ENCODE results near the gene LCNL1. TPM values are rescaled to one million over a fixed set of nuclear protein-coding genes. Genes with fewer than 3 reads are reported as not detected.

The LCNL1 gene
- total and polyA plus RNA-seq, 12 donors = 0.06 to 10.5 (median 0.78) TPM; not detected in 2

DNA sequence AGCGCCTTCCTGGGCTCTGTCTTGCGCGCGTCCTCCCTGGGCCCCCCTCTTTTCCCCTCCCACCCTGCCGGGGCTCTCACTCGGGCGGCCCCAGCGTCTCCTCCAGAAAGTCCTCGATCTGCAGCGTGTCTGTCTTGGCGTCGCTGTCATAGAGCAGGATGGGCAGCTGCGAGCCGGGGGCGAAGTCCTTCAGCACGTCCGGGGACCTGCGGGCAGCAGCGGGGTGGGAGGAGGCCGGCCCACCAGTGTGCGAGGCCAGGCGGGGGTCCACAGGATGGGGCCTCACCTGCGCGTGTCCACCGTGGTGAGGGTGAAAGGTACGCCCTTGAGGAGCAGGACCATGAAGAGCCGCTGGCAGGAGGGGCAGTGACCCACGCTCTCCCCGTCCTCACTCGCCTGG lies 12.6 kb downstream of the LCNL1 start:
- no peak overlapping the region for H3K4me3 ChIP-seq
- H3K9me3 ChIP-seq (replicated peaks in 1 of 3) = no peaks in the 10 kb centered on the region
- TF ChIP-seq POLR2A (IDR thresholded peaks at IDR 0.05) = no peak
- TF ChIP-seq, protein P1, sequence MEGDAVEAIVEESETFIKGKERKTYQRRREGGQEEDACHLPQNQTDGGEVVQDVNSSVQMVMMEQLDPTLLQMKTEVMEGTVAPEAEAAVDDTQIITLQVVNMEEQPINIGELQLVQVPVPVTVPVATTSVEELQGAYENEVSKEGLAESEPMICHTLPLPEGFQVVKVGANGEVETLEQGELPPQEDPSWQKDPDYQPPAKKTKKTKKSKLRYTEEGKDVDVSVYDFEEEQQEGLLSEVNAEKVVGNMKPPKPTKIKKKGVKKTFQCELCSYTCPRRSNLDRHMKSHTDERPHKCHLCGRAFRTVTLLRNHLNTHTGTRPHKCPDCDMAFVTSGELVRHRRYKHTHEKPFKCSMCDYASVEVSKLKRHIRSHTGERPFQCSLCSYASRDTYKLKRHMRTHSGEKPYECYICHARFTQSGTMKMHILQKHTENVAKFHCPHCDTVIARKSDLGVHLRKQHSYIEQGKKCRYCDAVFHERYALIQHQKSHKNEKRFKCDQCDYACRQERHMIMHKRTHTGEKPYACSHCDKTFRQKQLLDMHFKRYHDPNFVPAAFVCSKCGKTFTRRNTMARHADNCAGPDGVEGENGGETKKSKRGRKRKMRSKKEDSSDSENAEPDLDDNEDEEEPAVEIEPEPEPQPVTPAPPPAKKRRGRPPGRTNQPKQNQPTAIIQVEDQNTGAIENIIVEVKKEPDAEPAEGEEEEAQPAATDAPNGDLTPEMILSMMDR (IDR thresholded peaks at IDR 0.05) = no peak
- H3K27ac ChIP-seq = no peak overlapping the region
- no peaks in the 10 kb centered on the region for H3K27me3 ChIP-seq
- no peak for DNase-seq
- H3K36me3 ChIP-seq (replicated peaks in 1 of 2) = no peaks in the 10 kb centered on the region
- WGBS, 4 donors = 25 to 41% (median 39%) methylated on average over 2 to 30 of the region's 30 CpGs; no CpG with 5 or more reads in 1 of the 4 donors
- intact Hi-C loops (cut with DNase I) = no loop called here
- H3K4me1 ChIP-seq (replicated peaks in 1 of 2) = peaks cover 13 to 22% of the 10 kb centered on the region in 2 donors

DNA sequence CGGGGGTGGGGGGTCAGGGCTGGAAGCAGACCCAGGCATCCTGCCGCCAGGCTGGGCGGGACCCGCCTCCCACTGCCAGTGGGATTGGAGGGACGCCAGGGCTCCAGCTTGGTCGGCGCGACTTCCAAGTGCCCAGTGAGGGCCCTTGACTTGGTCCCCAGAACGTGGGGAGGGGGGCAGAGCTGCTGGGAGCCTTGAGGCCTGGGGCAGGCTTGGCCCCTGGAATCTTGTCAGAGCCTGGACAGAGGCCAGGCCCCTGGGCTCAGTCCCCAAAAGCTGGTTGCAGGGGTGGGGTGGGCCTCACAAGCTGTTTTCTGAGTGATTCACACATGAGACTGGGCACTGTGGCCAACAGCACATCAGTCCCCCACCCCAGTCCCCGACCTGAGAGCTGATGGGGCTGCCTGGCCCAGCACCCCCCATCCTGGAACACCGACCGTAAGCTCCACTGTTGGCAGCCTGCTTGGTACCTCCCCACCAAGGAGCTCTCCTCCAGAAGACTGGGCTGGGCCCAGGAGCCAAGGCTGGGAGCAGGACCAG lies 13.0 kb downstream of the LCNL1 start:
- 8 to 25% (median 21%) methylated on average over 3 to 12 of the region's 12 CpGs for WGBS, 4 donors
- Histone ChIP-seq H3K36me3 (replicated peaks in 1 of 2) (no peaks in the 10 kb centered on the region), H3K27me3 (no peaks in the 10 kb centered on the region), H3K27ac (no peak overlapping the region), H3K4me1 (replicated peaks in 1 of 2) (peaks cover 13 to 22% of the 10 kb centered on the region in 2 donors), H3K4me3 (no peak overlapping the region), H3K9me3 (replicated peaks in 1 of 3) (no peaks in the 10 kb centered on the region)
- peak in 2 of 7 donors; percentile 39 to 40 for DNase-seq
- intact Hi-C loops (cut with DNase I) = no loop called here
- TF ChIP-seq, protein P1 (IDR thresholded peaks at IDR 0.05) = no peak
- TF ChIP-seq POLR2A (IDR thresholded peaks at IDR 0.05) = no peak

DNA sequence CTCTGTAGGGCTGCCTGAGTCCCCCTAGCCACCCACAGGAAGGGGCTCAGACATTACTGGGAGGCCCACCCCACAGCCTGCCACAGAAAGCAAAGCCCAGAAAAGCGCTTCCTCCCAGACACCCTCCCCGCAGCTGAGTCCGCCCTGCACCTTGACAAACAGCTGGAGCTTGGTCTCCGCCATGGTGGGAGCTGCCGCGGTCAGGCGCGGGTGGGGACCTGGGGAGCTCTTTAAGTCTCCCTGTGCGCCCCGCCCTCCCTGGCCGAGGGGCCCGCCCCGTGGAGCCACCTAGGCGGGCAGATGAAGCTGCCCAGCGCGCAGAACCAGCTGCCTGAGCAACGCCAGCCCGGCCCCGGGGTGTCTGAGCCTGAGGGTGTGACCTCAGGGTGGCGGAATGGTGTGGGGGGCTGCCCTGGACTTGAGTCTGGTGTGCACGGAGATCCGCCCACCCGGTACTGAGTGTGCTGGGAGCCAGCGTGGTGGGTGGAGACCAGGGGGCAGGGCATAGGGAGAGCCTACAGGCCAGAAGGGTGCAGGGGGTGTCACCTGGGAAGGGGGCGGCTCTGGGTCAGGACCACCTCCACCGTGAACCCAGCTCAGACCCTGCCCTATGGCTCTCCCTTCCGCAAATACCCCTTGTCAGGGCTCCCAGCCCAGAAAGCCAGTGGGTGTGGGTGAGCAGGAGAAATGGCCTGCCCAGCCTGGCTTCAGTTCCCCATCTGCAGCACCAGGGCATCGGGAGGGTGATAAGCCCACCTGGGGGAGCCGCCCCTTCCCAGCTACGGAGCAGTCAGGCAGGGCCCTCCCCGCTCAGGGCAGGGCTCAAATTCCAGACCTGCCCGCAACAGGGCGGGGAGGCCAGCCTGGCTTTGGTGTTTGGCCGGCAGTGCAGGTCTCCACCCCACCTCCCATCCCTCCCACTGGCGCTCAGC lies 13.8 kb downstream of the LCNL1 start, which contains the start of gene CLIC3:
Gene CLIC3, minus strand, starts transcription at position 208 of the 932 bp plus-strand sequence. Its CDS starts 25 bp downstream, at position 183.
- Histone ChIP-seq H3K27me3 (no peaks in the 10 kb centered on the region), H3K27ac (peak within 1 kb of the TSS in 2 of 5 donors; percentile 21 to 58), H3K9me3 (replicated peaks in 1 of 3) (no peaks in the 10 kb centered on the region), H3K4me3 (no peak within 1 kb of the TSS), H3K4me1 (replicated peaks in 1 of 2) (peaks cover 13 to 19% of the 10 kb centered on the region in 2 donors), H3K36me3 (replicated peaks in 1 of 2) (no peaks in the 10 kb centered on the region)
- no peak for TF ChIP-seq POLR2A (IDR thresholded peaks at IDR 0.05)
- TF ChIP-seq, protein P1 (IDR thresholded peaks at IDR 0.05) = no peak
- WGBS, 4 donors = 36 to 60% (median 38%) methylated on average over 8 to 35 of the region's 35 CpGs
- intact Hi-C loops (cut with DNase I) = no loop called here
- DNase-seq = no peak

DNA sequence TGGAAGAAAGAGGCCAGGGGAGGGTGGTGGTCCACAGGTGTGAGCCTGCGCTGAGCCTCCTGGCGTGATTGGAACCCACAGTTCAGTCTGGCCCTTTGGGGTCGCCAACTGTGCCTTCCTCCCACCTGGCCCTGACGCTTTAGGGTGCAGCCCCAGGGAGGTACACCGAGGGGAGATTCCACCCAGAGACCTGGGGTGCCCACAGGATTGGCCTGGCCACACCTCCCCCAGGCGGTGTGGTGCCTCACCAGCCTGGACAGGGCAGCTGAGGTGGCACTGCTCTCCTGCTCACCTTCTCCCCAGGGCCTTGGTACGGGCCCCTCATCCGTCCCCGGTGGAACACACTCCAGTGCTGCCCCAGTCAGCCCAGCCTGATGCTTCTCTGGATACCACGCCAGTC lies 14.6 kb downstream of the LCNL1 start:
- H3K4me1 ChIP-seq (replicated peaks in 1 of 2) = peaks cover 13 to 18% of the 10 kb centered on the region in 2 donors
- 78 to 95% (median 85%) methylated on average over 4 to 10 of the region's 10 CpGs for WGBS, 4 donors
- no peak for DNase-seq
- intact Hi-C loops (cut with DNase I) = no loop called here
- H3K27me3 ChIP-seq = no peaks in the 10 kb centered on the region
- H3K36me3 ChIP-seq (replicated peaks in 1 of 2) = no peaks in the 10 kb centered on the region
- no peak overlapping the region for H3K4me3 ChIP-seq
- H3K27ac ChIP-seq = peak overlapping the region in 2 of 5 donors; percentile 21 to 58
- no peaks in the 10 kb centered on the region for H3K9me3 ChIP-seq (replicated peaks in 1 of 3)
- no peak for TF ChIP-seq POLR2A (IDR thresholded peaks at IDR 0.05)
- TF ChIP-seq, protein P1 (IDR thresholded peaks at IDR 0.05) = no peak
